Ovary (tissue), 9 donors: Measurements from ENCODE around the gene E2F7. TPM values are rescaled to one million over a fixed set of nuclear protein-coding genes. Genes with fewer than 3 reads are reported as not detected.

ENCODE experiments used
- DNase-seq, 5 donors: peaks; one replicate each; pipeline ENCODE4 v3.0.0-alpha.2; 2019 to 2020
- H3K27ac ChIP-seq, 2 donors: fragments of 200-600 bp; one replicate each; pipeline versions ENCODE4 v1.5.1 to v1.8.0; 2019 to 2022
- H3K27me3 ChIP-seq: fragments of 200-600 bp; one replicate; pipeline ENCODE4 v1.8.0; 2022
- H3K36me3 ChIP-seq: fragments of 200-600 bp; sonication (generic); one replicate; pipeline ENCODE4 v1.5.1; 2019
- H3K4me1 ChIP-seq: one replicate; pipeline ENCODE4 v1.8.1; 2013; ENCODE audit warnings: mild to moderate bottlenecking, moderate library complexity; ENCODE audit not compliant: insufficient read depth
- H3K4me3 ChIP-seq: fragments of 200-600 bp; sonication (generic); one replicate; pipeline ENCODE4 v1.5.1; 2017
- H3K9me3 ChIP-seq, 2 donors: fragments of 200-600 bp in 1 of 2; sonication (generic) in 1 of 2; one replicate each; pipeline versions ENCODE4 v1.5.1 to v1.8.1; 2013 to 2019; ENCODE audit warnings: mild to moderate bottlenecking in 1 of 2, moderate library complexity in 1 of 2
- EP300 ChIP-seq: sonication (generic); formaldehyde crosslinking; IDR thresholded peaks from one replicate; pipeline ENCODE4 v1.6.1; 2017; ENCODE audit warnings: antibody characterized with exemption
- POLR2A ChIP-seq: fragments of 450-650 bp; IDR thresholded peaks from one replicate; pipeline ENCODE4 v1.6.1; 2017; ENCODE audit warnings: antibody characterized with exemption, mild to moderate bottlenecking, moderate library complexity
- WGBS, 3 donors: extraction: QIAGEN DNeasy Blood & Tissue Kit in 1 of 3; methylation state at CpG; one replicate each; pipeline versions ENCODE4 v1.1.5 to v1.1.7; 2013 to 2017; 5-methylcytosine and 5-hydroxymethylcytosine counted together
- intact Hi-C, 4 donors: fragments of 100-400 bp; cut with DNase I; formaldehyde crosslinking; loops; one replicate each; pipeline versions ENCODE4 v1.11.0 to v1.15.1; 2022 to 2023
- polyA plus RNA-seq, 2 donors: library from polyadenylated mRNA; stranded (reverse); fragments of 200-250 nt in 1 of 2; fragments of 350-450 nt in 1 of 2; fragmentation: Illumina TruSeq in 1 of 2; extraction: RNeasy Lipid Tissue Mini Kit (QIAGEN cat#74804) in 1 of 2; gene quantifications; one replicate each; pipeline ENCODE4 v1.2.3, GENCODE V29; 2013 to 2014
- total RNA-seq, 7 donors: library from RNA; depleted of rRNA in 2 of 7; stranded (reverse); fragments of >200 nt in 2 of 7; fragmentation: NEBNext Ultra II Directional in 3 of 7; extraction: Animal tissue kit (Norgen Biotek cat#: 25700) in 3 of 7; gene quantifications; one replicate each; pipeline versions ENCODE4 v1.1.0 to v1.2.4, GENCODE V29; 2016 to 2023
- TF ChIP-seq, protein P1 (sequence below), 3 donors: fragments of 450-650 bp in 2 of 3; fragments of 200-600 bp in 1 of 3; IDR thresholded peaks; one replicate each; pipeline versions ENCODE4 v1.5.1 to v1.8.0; 2016 to 2022; ENCODE audit warnings: antibody characterized with exemption in 3 of 3, mild to moderate bottlenecking in 1 of 3
- donor health status: DM: no; HTN: no; CAD: no; lungs with moderate emphysema.
- donor health status: DM: no; HTN: no; CAD: no.
- donor health status: Bipolar disorder and iron deficiency.
- donor health status: DM: yes; HTN: yes; CAD: no.
- donor health status: DM: no; HTN: no; CAD: no.
- donor health status: DM: yes; HTN: yes; CAD: no.

Gene E2F7
- total and polyA plus RNA-seq, 9 donors = 0.12 to 1.3 (median 0.45) TPM; not detected in 2

DNA sequence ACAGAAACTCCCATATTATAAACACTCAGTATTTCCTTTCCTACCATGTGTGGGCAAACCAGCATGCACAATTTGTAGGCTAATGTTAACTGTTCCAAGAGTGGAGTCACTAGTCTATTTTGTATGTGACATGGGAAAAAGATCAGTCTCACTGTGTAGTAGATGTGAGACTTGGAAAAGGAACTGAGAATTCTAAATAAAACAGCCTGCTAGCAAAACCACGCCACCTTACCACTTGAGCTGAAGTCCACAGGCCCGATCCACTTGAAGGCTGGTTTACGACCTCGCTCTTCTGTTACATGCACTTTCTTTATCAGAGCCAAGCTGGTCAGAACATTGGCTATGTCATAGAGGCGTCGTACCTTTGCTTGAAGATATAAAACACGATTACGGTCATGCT lies 22.5 kb downstream of the E2F7 start:
- DNase-seq = no peak
- intact Hi-C loops = loop anchor here in 1 of 4 donors (1.0 kb wide), 1 partner anchor 42 kb away; no protein-coding TSS in a partner anchor
- Histone ChIP-seq H3K4me1 (no peaks in the 10 kb centered on the region), H3K4me3 (no peak overlapping the region), H3K27me3 (no peaks in the 10 kb centered on the region), H3K36me3 (no peaks in the 10 kb centered on the region), H3K9me3 (no peaks in the 10 kb centered on the region), H3K27ac (no peak overlapping the region)
- TF ChIP-seq POLR2A = no peak
- TF ChIP-seq, protein P1, sequence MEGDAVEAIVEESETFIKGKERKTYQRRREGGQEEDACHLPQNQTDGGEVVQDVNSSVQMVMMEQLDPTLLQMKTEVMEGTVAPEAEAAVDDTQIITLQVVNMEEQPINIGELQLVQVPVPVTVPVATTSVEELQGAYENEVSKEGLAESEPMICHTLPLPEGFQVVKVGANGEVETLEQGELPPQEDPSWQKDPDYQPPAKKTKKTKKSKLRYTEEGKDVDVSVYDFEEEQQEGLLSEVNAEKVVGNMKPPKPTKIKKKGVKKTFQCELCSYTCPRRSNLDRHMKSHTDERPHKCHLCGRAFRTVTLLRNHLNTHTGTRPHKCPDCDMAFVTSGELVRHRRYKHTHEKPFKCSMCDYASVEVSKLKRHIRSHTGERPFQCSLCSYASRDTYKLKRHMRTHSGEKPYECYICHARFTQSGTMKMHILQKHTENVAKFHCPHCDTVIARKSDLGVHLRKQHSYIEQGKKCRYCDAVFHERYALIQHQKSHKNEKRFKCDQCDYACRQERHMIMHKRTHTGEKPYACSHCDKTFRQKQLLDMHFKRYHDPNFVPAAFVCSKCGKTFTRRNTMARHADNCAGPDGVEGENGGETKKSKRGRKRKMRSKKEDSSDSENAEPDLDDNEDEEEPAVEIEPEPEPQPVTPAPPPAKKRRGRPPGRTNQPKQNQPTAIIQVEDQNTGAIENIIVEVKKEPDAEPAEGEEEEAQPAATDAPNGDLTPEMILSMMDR (IDR thresholded peaks at IDR 0.05) = no peak
- no peak for TF ChIP-seq EP300
- WGBS, 3 donors = 96 to 98% (median 97%) methylated on average over 8 of the region's 8 CpGs

- TF ChIP-seq, protein P1 (IDR thresholded peaks at IDR 0.05) = no peak
- TF ChIP-seq POLR2A (no peak), EP300 (no peak)
- no peaks in the 10 kb centered on the region for H3K36me3 ChIP-seq
- intact Hi-C loops = no loop called here
- 96% methylated on average over 4 of the region's 4 CpGs for WGBS, 3 donors
- H3K27ac ChIP-seq = no peak overlapping the region
- no peaks in the 10 kb centered on the region for H3K27me3 ChIP-seq
- H3K4me1 ChIP-seq = no peaks in the 10 kb centered on the region
- no peak overlapping the region for H3K4me3 ChIP-seq
- no peaks in the 10 kb centered on the region for H3K9me3 ChIP-seq
- no peak for DNase-seq
Measured at GRCh38 chr12:77040231-77040630, 25.1 kb downstream of the E2F7 start.

DNA sequence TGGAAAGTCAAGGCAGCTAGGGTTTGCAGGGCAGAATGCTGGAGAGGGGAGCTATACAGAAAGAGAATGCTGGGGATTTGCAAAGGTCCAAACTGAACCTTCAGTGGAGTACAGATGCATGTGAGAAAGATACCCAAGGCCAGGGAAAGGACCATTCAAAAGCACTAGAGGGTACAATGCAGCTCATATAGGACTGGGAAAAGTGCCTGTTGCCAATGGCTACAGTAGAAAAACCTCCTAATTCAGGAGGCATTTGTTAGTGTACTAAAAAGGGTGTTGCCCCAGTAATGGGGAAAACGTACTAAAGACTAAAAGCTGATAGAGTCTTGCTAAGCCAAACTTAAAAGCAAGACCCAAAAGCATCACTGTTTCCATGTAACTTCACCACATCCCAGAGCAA lies 30.1 kb downstream of the E2F7 start:
- Histone ChIP-seq H3K9me3 (no peaks in the 10 kb centered on the region), H3K4me1 (no peaks in the 10 kb centered on the region), H3K36me3 (no peaks in the 10 kb centered on the region), H3K4me3 (no peak overlapping the region), H3K27me3 (no peaks in the 10 kb centered on the region), H3K27ac (no peak overlapping the region)
- TF ChIP-seq EP300 = no peak
- TF ChIP-seq, protein P1 (IDR thresholded peaks at IDR 0.05) = no peak
- no peak for TF ChIP-seq POLR2A
- 69 to 86% (median 78%) methylated on average over 1 of the region's 1 CpG for WGBS, 3 donors
- intact Hi-C loops = no loop called here
- no peak for DNase-seq

- no peak for DNase-seq
- no peaks in the 10 kb centered on the region for H3K36me3 ChIP-seq
- 91 to 92% (median 92%) methylated on average over 9 of the region's 9 CpGs for WGBS, 3 donors
- H3K9me3 ChIP-seq = no peaks in the 10 kb centered on the region
- no peaks in the 10 kb centered on the region for H3K27me3 ChIP-seq
- H3K4me3 ChIP-seq = no peak overlapping the region
- no peaks in the 10 kb centered on the region for H3K4me1 ChIP-seq
- H3K27ac ChIP-seq = no peak overlapping the region
- intact Hi-C loops = no loop called here
- TF ChIP-seq POLR2A (no peak), EP300 (no peak)
- TF ChIP-seq, protein P1 (IDR thresholded peaks at IDR 0.05) = no peak
Measured at GRCh38 chr12:77033658-77034536, 31.5 kb downstream of the E2F7 start.
